H1 (cell line): ENCODE measurements around the gene ANKRD12. TPM values are rescaled to one million over a fixed set of nuclear protein-coding genes. Genes with fewer than 3 reads are reported as not detected.
A peak's percentile ranks its signal among the peaks of the same experiment; 100 is the strongest.

Source experiments
- CTCF ChIA-PET: fragments of 300-600 bp; sonication (Branson Sonifier 250); formaldehyde crosslinking; loops from one replicate; lab custom pipeline; 2021; ENCODE audit not compliant: partially characterized antibody; lab: Charles Lee
- POLR2A ChIA-PET: fragments of 300-600 bp; sonication (Branson Sonifier 250); formaldehyde crosslinking; loops from one replicate; lab custom pipeline; 2021; ENCODE audit warnings: inconsistent platforms; ENCODE audit not compliant: partially characterized antibody; lab: Charles Lee
- DNase-seq, 2 experiments: peaks; one replicate each; pipeline versions ENCODE4 v3.0.0 to v3.0.0-alpha.2; 2010 to 2022; ENCODE audit warnings: low spot score in 2 of 2, low read depth in 1 of 2, mixed read lengths in 1 of 2
- FAIRE-seq: peaks from 2 replicates; lab custom pipeline; 2011; peaks lifted over from hg19 to GRCh38; lab: Jason Lieb, UNC
- H2AFZ ChIP-seq: 2 replicates; pipeline ENCODE4 v1.8.1; 2012; ENCODE audit warnings: low read length, inconsistent platforms
- H2AK5ac ChIP-seq: 2 replicates; pipeline ENCODE4 v1.6.1; 2013; ENCODE audit warnings: low read depth, low read length
- H2BK120ac ChIP-seq: replicated peaks from 2 replicates; pipeline ENCODE3; 2013; ENCODE audit warnings: low read depth, low read length, inconsistent platforms
- H2BK12ac ChIP-seq: 2 replicates; pipeline ENCODE4 v1.6.1; 2013; ENCODE audit warnings: low read depth, low read length
- H2BK15ac ChIP-seq: 2 replicates; pipeline ENCODE4 v1.6.1; 2013; ENCODE audit warnings: low read length
- H2BK20ac ChIP-seq: 2 replicates; pipeline ENCODE4 v1.6.1; 2013; ENCODE audit warnings: low read length
- H2BK5ac ChIP-seq: 2 replicates; pipeline ENCODE4 v1.6.1; 2013; ENCODE audit warnings: low read depth, low read length
- H3K14ac ChIP-seq: 2 replicates; pipeline ENCODE4 v1.6.1; 2013; ENCODE audit warnings: inconsistent platforms; ENCODE audit not compliant: insufficient read length
- H3K18ac ChIP-seq: 2 replicates; pipeline ENCODE4 v1.6.1; 2013; ENCODE audit warnings: low read length; ENCODE audit errors: extremely low read depth
- H3K23ac ChIP-seq: 2 replicates; pipeline ENCODE4 v1.6.1; 2013; ENCODE audit warnings: inconsistent platforms; ENCODE audit not compliant: insufficient read length
- H3K23me2 ChIP-seq: 2 replicates; pipeline ENCODE4 v1.6.1; 2013; ENCODE audit warnings: low read depth, low read length
- H3K27ac ChIP-seq: 2 replicates; pipeline ENCODE4 v1.6.1; 2011; ENCODE audit warnings: low read depth, low read length, inconsistent platforms
- H3K27me3 ChIP-seq, 4 experiments: replicated peaks in 1 of 4; 1 replicate in 1 of 4; 2 replicates in 3 of 4; pipeline versions ENCODE4 v1.6.1 to v1.8.1; 2011 to 2013; ENCODE audit warnings: low read length in 3 of 4, mild to moderate bottlenecking in 3 of 4, inconsistent platforms in 2 of 4, mixed read lengths in 2 of 4, moderate library complexity in 1 of 4; ENCODE audit not compliant: control insufficient read depth in 3 of 4, insufficient read depth in 3 of 4; ENCODE audit errors: extremely low read depth in 1 of 4
- H3K36me3 ChIP-seq, 4 experiments: 2 replicates each; pipeline versions ENCODE4 v1.6.1 to v1.8.1; 2011 to 2013; ENCODE audit warnings: mild to moderate bottlenecking in 4 of 4, low read length in 3 of 4, moderate library complexity in 2 of 4, control low read depth in 1 of 4, inconsistent platforms in 1 of 4; ENCODE audit not compliant: insufficient read depth in 4 of 4, control insufficient read depth in 2 of 4
- H3K4ac ChIP-seq: replicated peaks from 2 replicates; pipeline ENCODE3; 2013; ENCODE audit warnings: low read length, low read depth, mixed read lengths, inconsistent platforms; ENCODE audit not compliant: insufficient read length
- H3K4me1 ChIP-seq, 4 experiments: replicated peaks in 1 of 4; 1 replicate in 1 of 4; 2 replicates in 3 of 4; pipeline versions ENCODE4 v1.6.1 to v1.8.1; 2011 to 2013; ENCODE audit warnings: low read length in 3 of 4, inconsistent platforms in 2 of 4, mixed read lengths in 1 of 4; ENCODE audit not compliant: insufficient read depth in 4 of 4, control insufficient read depth in 3 of 4
- H3K4me2 ChIP-seq, 2 experiments: 2 replicates each; pipeline versions ENCODE4 v1.6.1 to v1.8.1; 2011 to 2013; ENCODE audit warnings: low read depth in 2 of 2, low read length in 2 of 2, control low read depth in 1 of 2, inconsistent platforms in 1 of 2, mild to moderate bottlenecking in 1 of 2; ENCODE audit not compliant: insufficient read depth in 1 of 2
- H3K4me3 ChIP-seq, 4 experiments: fragments of 200-600, 300-600 bp in 1 of 4; sonication (generic), shearing (Covaris generic), sonication (Bioruptor Twin) in 1 of 4; 2 replicates each; pipeline versions ENCODE4 v1.5.1 to v1.8.1; 2011 to 2016; ENCODE audit warnings: low read length in 4 of 4, low read depth in 3 of 4, control low read depth in 2 of 4, inconsistent platforms in 2 of 4, mild to moderate bottlenecking in 2 of 4, mixed read lengths in 1 of 4, moderate library complexity in 1 of 4; ENCODE audit not compliant: insufficient read depth in 2 of 4; ENCODE audit errors: extremely low read depth in 1 of 4
- H3K56ac ChIP-seq: replicated peaks from 2 replicates; pipeline ENCODE3; 2013; ENCODE audit warnings: low read depth, mild to moderate bottlenecking, mixed read lengths, low read length, inconsistent platforms; ENCODE audit not compliant: insufficient read length
- H3K79me1 ChIP-seq: 2 replicates; pipeline ENCODE4 v1.6.1; 2013; ENCODE audit warnings: low read depth, low read length, control low read depth
- H3K79me2 ChIP-seq, 2 experiments: 2 replicates each; pipeline versions ENCODE4 v1.6.1 to v1.8.1; 2012 to 2013; ENCODE audit warnings: low read length in 2 of 2, mild to moderate bottlenecking in 2 of 2, inconsistent platforms in 1 of 2; ENCODE audit not compliant: insufficient read depth in 2 of 2, control insufficient read depth in 1 of 2
- H3K9ac ChIP-seq, 4 experiments: replicated peaks in 1 of 4; 1 replicate in 1 of 4; 2 replicates in 3 of 4; pipeline versions ENCODE4 v1.6.1 to v1.8.1; 2011 to 2013; ENCODE audit warnings: low read depth in 3 of 4, low read length in 3 of 4, control low read depth in 2 of 4, mild to moderate bottlenecking in 2 of 4, moderate library complexity in 2 of 4, inconsistent platforms in 1 of 4; ENCODE audit errors: extremely low read depth in 1 of 4
- H3K9me3 ChIP-seq, 2 experiments: 2 replicates each; pipeline versions ENCODE4 v1.6.1 to v1.8.1; 2012 to 2013; ENCODE audit warnings: mild to moderate bottlenecking in 2 of 2, moderate library complexity in 2 of 2, control low read depth in 1 of 2, inconsistent platforms in 1 of 2, low read depth in 1 of 2, low read length in 1 of 2, mixed read lengths in 1 of 2; ENCODE audit not compliant: insufficient read depth in 2 of 2
- H4K20me1 ChIP-seq, 2 experiments: replicated peaks in 1 of 2; 2 replicates each; pipeline versions ENCODE3 to v1.8.1; 2011 to 2013; ENCODE audit warnings: inconsistent platforms in 2 of 2, low read length in 2 of 2, mild to moderate bottlenecking in 1 of 2; ENCODE audit not compliant: insufficient read depth in 2 of 2, control insufficient read depth in 1 of 2
- H4K5ac ChIP-seq: 2 replicates; pipeline ENCODE4 v1.6.1; 2013; ENCODE audit warnings: low read length, low read depth, mixed read lengths, inconsistent platforms; ENCODE audit not compliant: insufficient read length
- H4K8ac ChIP-seq: 2 replicates; pipeline ENCODE4 v1.8.0; 2013; ENCODE audit warnings: mild to moderate bottlenecking, moderate library complexity, low read length, inconsistent platforms; ENCODE audit not compliant: insufficient read depth; ENCODE audit errors: extremely low read depth
- H4K91ac ChIP-seq: replicated peaks from 2 replicates; pipeline ENCODE3; 2013; ENCODE audit warnings: low read length, mixed read lengths, inconsistent platforms; ENCODE audit not compliant: insufficient read length
- HDAC2 ChIP-seq, 2 experiments: fragments of 300-600 bp in 1 of 2; sonication (generic) in 1 of 2; IDR thresholded peaks; 2 replicates each; pipeline ENCODE4 v1.6.1; 2011 to 2012; ENCODE audit warnings: low read depth in 2 of 2, low read length in 2 of 2, mild to moderate bottlenecking in 2 of 2, moderate library complexity in 2 of 2, borderline replicate concordance in 1 of 2, inconsistent platforms in 1 of 2
- TCF12 ChIP-seq: IDR thresholded peaks from 2 replicates; pipeline ENCODE4 v1.6.1; 2011; ENCODE audit warnings: low read depth, mild to moderate bottlenecking, low read length
- WGBS, 2 experiments: shearing (Covaris generic) in 1 of 2; methylation state at CpG; one replicate each; pipeline versions ENCODE4 v1.1.6 to v1.1.7; 2013 to 2015; ENCODE audit warnings: low lambda C conversion rate in 2 of 2, mixed read lengths in 2 of 2, inconsistent platforms in 1 of 2, low coverage in 1 of 2, missing lambda C conversion rate in 1 of 2; ENCODE audit not compliant: insufficient replicate concordance in 2 of 2, insufficient coverage in 1 of 2, insufficient read length in 1 of 2; ENCODE audit errors: extremely low coverage in 1 of 2, missing lambda C conversion rate in 1 of 2; 5-methylcytosine and 5-hydroxymethylcytosine counted together
- polyA plus RNA-seq, 7 experiments: library from polyadenylated mRNA; depleted of rRNA in 3 of 7; stranded (reverse) in 5 of 7; unstranded in 2 of 7; fragments of >200 nt in 5 of 7; fragments of 200-250 nt in 2 of 7; gene quantifications; 1 replicate in 5 of 7; 2 replicates in 1 of 7; 4 replicates in 1 of 7; pipeline versions ENCODE4 v1.2.1 to v1.2.3, GENCODE V29; 2011 to 2013; ENCODE audit warnings: missing spikeins in 2 of 7, mixed read lengths in 2 of 7
- total RNA-seq: library from RNA; stranded (reverse); fragmentation: NEBNext Ultra II Directional; extraction: Animal tissue kit (Norgen Biotek cat#: 25700); gene quantifications from 2 replicates; pipeline ENCODE4 v1.2.1, GENCODE V29; 2021

The ANKRD12 gene
- total and polyA plus RNA-seq, 2 of the 8 experiments (the other 6 are each of a cell fraction or from before 2014, with no cell fraction given) = 2.6 to 37.9 TPM

DNA sequence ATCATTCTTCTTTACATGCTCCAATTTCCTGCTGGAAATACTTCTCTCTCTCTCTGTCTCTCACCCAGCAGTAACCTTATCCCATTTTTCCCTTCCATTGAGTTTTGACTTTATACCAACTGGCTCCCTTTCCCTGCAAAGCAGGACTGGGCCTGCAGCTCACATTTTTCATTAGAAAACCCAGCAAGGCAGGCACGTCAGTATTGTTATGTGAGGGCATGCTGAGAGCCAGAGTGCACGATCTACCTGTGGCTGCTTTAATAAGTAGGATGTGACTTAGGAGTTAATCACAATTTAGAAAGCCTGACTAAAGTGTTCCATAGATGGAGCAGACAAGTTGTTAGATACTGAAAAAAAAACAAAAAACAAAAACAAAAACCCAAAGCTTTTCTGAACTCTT is 39.2 kb upstream of the ANKRD12 start:
- POLR2A ChIA-PET = no interaction called here
- Histone ChIP-seq H4K20me1 (no peaks in the 10 kb centered on the region), H3K4me3 (peak overlapping the region in 1 of 4 experiments; percentile 15; a peak in 2 of 8 replicates), H4K91ac (no peak overlapping the region), H3K9ac (no peak overlapping the region), H3K56ac (no peak overlapping the region), H4K8ac (no peak overlapping the region), H2BK12ac (no peak overlapping the region), H2BK20ac (no peak overlapping the region), H3K4ac (no peak overlapping the region), H3K9me3 (no peaks in the 10 kb centered on the region), H2BK5ac (no peak overlapping the region), H3K23ac (no peak overlapping the region), H3K23me2 (peaks cover 4% of the 10 kb centered on the region; the same call in 1 of the 2 replicates), H3K79me1 (no peaks in the 10 kb centered on the region), H3K27me3 (no peaks in the 10 kb centered on the region), H3K14ac (no peak overlapping the region), H4K5ac (no peak overlapping the region), H3K4me2 (peak overlapping the region; percentile 22 to 46; a peak in 2 of 4 replicates), H3K27ac (no peak overlapping the region), H3K18ac (no peak overlapping the region), H3K4me1 (peaks cover 0 to 18% (median 7%) of the 10 kb centered on the region in 4 experiments; a peak in 3 of 7 replicates), H2AK5ac (no peak overlapping the region), H2AFZ (peak overlapping the region; percentile 85; the same call in 1 of the 2 replicates), H3K36me3 (no peaks in the 10 kb centered on the region), H2BK120ac (no peak overlapping the region), H2BK15ac (no peak overlapping the region), H3K79me2 (no peaks in the 10 kb centered on the region)
- CTCF ChIA-PET = interaction anchor here (0.7 to 1.3 kb wide), 2 partner anchors 10 to 20 kb away, joined by 3 read pairs; no protein-coding TSS in a partner anchor
- TF ChIP-seq TCF12 = no peak
- no peak for TF ChIP-seq HDAC2 (IDR thresholded peaks at IDR 0.05; ENCODE audit: borderline replicate concordance in 1 of 2, low read depth in 2 of 2, low read length in 2 of 2)
- FAIRE-seq (no peak), DNase-seq (no peak)
- WGBS, 2 experiments = 4% methylated on average over 2 of the region's 2 CpGs; no CpG with 5 or more reads in 1 of the 2 experiments
